MCF 10A (cell line): ENCODE measurements around the gene JMJD4. TPM values are rescaled to one million over a fixed set of nuclear protein-coding genes. Genes with fewer than 3 reads are reported as not detected.
A peak's percentile ranks its signal among the peaks of the same experiment; 100 is the strongest.

Source experiments
- BruUV-seq: library from RNA; stranded (reverse); fragments of 400-500 nt; replicated peaks from 2 replicates; lab custom pipeline; 2021; lab: Mats Ljungman, UMichigan
- CTCF ChIA-PET: fragments of 300-600 bp; sonication (Branson Sonifier 250); formaldehyde crosslinking; extraction: SDS; loops from one replicate; lab custom pipeline; 2021; ENCODE audit warnings: antibody characterized with exemption, inconsistent platforms; lab: Yijun Ruan, JAX
- POLR2A ChIA-PET: fragments of 300-600, 350-650 bp; sonication (Branson Sonifier 250); formaldehyde crosslinking; extraction: SDS; loops from one replicate; lab custom pipeline; 2020; ENCODE audit warnings: antibody characterized with exemption, inconsistent platforms; lab: Yijun Ruan, JAX
- DNase-seq: peaks from one replicate; pipeline ENCODE4 v3.0.0-alpha.2; 2018; ENCODE audit not compliant: unreplicated experiment
- H3K27ac Mint-ChIP-seq: one replicate; pipeline ENCODE4 v1.8.0; 2022; ENCODE audit warnings: mild to moderate bottlenecking, low read depth, mixed read lengths; ENCODE audit not compliant: unreplicated experiment
- H3K27me3 Mint-ChIP-seq: one replicate; pipeline ENCODE4 v1.8.0; 2022; ENCODE audit warnings: mixed read lengths; ENCODE audit not compliant: insufficient read depth, unreplicated experiment
- H3K36me3 Mint-ChIP-seq: one replicate; pipeline ENCODE4 v1.8.0; 2022; ENCODE audit warnings: mild to moderate bottlenecking, moderate library complexity, mixed read lengths; ENCODE audit not compliant: insufficient read depth, unreplicated experiment
- H3K4me1 Mint-ChIP-seq: one replicate; pipeline ENCODE4 v1.8.0; 2022; ENCODE audit warnings: mixed read lengths; ENCODE audit not compliant: insufficient read depth, unreplicated experiment
- H3K4me3 Mint-ChIP-seq: one replicate; pipeline ENCODE4 v1.8.0; 2022; ENCODE audit warnings: mild to moderate bottlenecking, moderate library complexity, mixed read lengths; ENCODE audit not compliant: unreplicated experiment
- H3K9me3 Mint-ChIP-seq: one replicate; pipeline ENCODE4 v1.8.0; 2022; ENCODE audit warnings: mixed read lengths; ENCODE audit not compliant: unreplicated experiment
- CTCF ChIP-seq: fragments of 200-600 bp; IDR thresholded peaks from one replicate; pipeline ENCODE4 v1.8.0; 2022; ENCODE audit warnings: antibody characterized with exemption, mild to moderate bottlenecking; ENCODE audit not compliant: unreplicated experiment
- intact Hi-C: fragments of 100-400 bp; cut with micrococcal nuclease; formaldehyde crosslinking; loops from 2 replicates; pipeline ENCODE4 v1.14.1; 2022
- total RNA-seq: library from RNA; stranded (reverse); gene quantifications from 2 replicates; pipeline ENCODE4 v1.2.3, GENCODE V29; 2022

JMJD4 gene
- total RNA-seq, 1 experiment from 2014 or later: 43.2 TPM

DNA sequence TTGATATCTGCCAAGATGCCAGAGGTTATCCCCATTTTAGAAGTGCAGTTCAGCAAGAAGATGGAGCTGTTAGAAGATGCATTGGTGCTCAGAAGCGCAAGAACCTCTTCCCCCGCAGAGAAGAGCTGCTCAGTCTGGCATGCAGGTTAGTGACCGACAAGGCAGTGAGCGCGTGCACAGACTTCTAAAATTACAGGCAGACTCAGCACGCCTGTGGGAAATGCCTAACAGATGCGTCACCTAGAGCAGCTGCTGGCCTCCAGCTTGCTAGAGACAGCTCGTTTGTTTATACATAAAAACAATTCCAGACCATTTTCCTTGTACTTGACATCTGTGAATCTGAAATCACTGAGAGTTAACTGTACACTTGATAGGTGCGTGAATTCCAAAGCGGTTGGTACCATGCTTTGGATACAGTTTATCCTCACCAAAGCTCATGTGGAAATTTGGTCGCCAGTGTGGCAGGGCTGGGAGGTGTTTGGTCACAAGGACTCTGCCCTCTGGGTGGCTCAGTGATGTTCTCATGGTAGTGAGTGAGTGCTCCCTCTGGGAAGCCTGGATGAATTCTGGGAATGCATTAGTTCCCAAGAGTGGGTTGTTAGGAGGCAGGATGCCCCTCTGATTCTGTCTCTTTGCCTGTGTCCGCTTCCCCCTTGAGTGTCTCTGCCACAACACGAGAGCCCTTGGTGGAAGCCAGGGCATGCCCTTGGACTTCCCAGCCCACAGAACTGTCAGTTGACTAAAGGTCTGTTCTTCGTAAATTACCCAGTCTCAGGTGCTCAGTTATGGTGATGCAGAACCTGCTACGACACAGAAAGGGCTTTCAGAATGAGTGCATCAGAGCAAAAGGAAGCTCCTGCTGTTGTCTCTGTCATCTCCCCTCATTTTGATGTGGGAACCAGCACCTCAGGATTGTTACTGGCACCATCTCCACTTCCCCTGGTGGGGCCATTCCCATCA, 24.5 kb upstream of the JMJD4 start:
- TSS peak; percentile 45 for BruUV-seq
- POLR2A ChIA-PET: interaction anchor here (0.7 to 3.3 kb wide), 17 partner anchors 15 to 382 kb away, joined by 3 to 38 read pairs (median 5); partner anchors contain the start of genes ARF1, JMJD4, SNAP47 and WNT9A
- peaks cover 57% of the 10 kb centered on the region for H3K4me1 Mint-ChIP-seq
- peak overlapping the region; percentile 39 for H3K4me3 Mint-ChIP-seq
- no peaks in the 10 kb centered on the region for H3K9me3 Mint-ChIP-seq
- no peak for TF ChIP-seq CTCF
- peaks cover 63% of the 10 kb centered on the region for H3K36me3 Mint-ChIP-seq
- H3K27ac Mint-ChIP-seq: peak overlapping the region; percentile 78
- H3K27me3 Mint-ChIP-seq: no peaks in the 10 kb centered on the region
- CTCF ChIA-PET: interaction anchor here (0.6 to 4.4 kb wide), 17 partner anchors 9 to 756 kb away, joined by 3 to 37 read pairs (median 3); no protein-coding TSS in a partner anchor
- intact Hi-C loops: loop anchor here (1.0 to 5.0 kb wide), 3 partner anchors 31 to 313 kb away; no protein-coding TSS in a partner anchor
- peak; percentile 93 for DNase-seq

- no peaks in the 10 kb centered on the region for H3K27me3 Mint-ChIP-seq
- CTCF ChIA-PET: interaction anchor here (0.6 to 3.5 kb wide), 8 partner anchors 13 to 1155 kb away, joined by 3 to 24 read pairs (median 4); no protein-coding TSS in a partner anchor
- intact Hi-C loops: loop anchor here (2.0 kb wide), 1 partner anchor 30 kb away; no protein-coding TSS in a partner anchor
- no peak overlapping the region for H3K27ac Mint-ChIP-seq
- H3K4me3 Mint-ChIP-seq: no peak overlapping the region
- H3K9me3 Mint-ChIP-seq: no peaks in the 10 kb centered on the region
- DNase-seq: no peak
- peaks cover 63% of the 10 kb centered on the region for H3K36me3 Mint-ChIP-seq
- peaks cover 55% of the 10 kb centered on the region for H3K4me1 Mint-ChIP-seq
- POLR2A ChIA-PET: interaction anchor here (0.8 to 3.3 kb wide), 12 partner anchors 8 to 372 kb away, joined by 3 to 38 read pairs (median 4); partner anchors contain the start of genes ARF1, JMJD4, SNAP47 and WNT9A
- TF ChIP-seq CTCF: no peak
- BruUV-seq: no TSS peak
These were observed 23.3 kb upstream of the JMJD4 start for GRCh38 chr1:227758366-227758765.

GRCh38 chr1:227757781-227758180, 22.7 kb upstream of the JMJD4 start:
- no peak overlapping the region for H3K4me3 Mint-ChIP-seq
- no peak for DNase-seq

More at GRCh38 chr1:227757781-227758180, 22.7 kb upstream of the JMJD4 start:
- H3K9me3 Mint-ChIP-seq: no peaks in the 10 kb centered on the region
- intact Hi-C loops: loop anchor here (2.0 kb wide), 1 partner anchor 29 kb away; no protein-coding TSS in a partner anchor
- H3K27me3 Mint-ChIP-seq: no peaks in the 10 kb centered on the region
- no peak for TF ChIP-seq CTCF
- ChIA-PET POLR2A (interaction anchor here (0.9 to 3.3 kb wide), 5 partner anchors 8 to 325 kb away, joined by 3 to 38 read pairs (median 15); partner anchors contain the start of genes ARF1, JMJD4, SNAP47 and WNT9A), CTCF (interaction anchor here (1.0 to 3.5 kb wide), 5 partner anchors 13 to 276 kb away, joined by 3 to 24 read pairs (median 4); no protein-coding TSS in a partner anchor)
- no peak overlapping the region for H3K27ac Mint-ChIP-seq
- H3K4me1 Mint-ChIP-seq: peaks cover 51% of the 10 kb centered on the region
- H3K36me3 Mint-ChIP-seq: peaks cover 63% of the 10 kb centered on the region
- BruUV-seq: no TSS peak
